Stimulated activated CD4-positive, alpha-beta T cell treated with anti-CD3 and anti-CD28 coated beads, Interleukin-4, amount 100 ng/mL, for 48 hours (primary cell): Measurements from ENCODE around the gene CLSTN2.

Source experiments
- DNase-seq, 2 donors: peaks; one replicate each; pipeline ENCODE4 v3.0.0-alpha.2; 2020; ENCODE audit warnings: low read depth in 2 of 2

The CLSTN2 gene

DNA sequence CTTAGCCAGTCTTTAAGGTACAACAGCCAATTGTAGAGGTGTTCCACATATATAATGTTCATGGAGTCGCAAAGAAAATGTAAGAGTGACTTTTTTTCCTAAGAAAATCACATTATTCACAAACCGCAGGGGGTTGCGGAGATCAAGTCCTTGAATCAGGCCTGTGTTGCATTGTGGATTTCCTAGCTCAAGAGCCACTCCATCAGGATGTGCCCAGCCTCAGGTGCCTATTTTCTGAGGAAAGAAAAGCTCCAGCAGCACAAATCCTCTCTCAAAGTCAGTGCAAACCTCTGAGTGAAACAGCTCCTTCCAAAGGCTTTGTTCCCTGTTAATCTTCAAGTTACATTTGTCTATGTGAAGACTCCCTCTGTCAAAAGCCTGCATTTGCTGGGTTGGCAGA, 349.4 kb downstream of the CLSTN2 start:
- DNase-seq = no peak

DNA sequence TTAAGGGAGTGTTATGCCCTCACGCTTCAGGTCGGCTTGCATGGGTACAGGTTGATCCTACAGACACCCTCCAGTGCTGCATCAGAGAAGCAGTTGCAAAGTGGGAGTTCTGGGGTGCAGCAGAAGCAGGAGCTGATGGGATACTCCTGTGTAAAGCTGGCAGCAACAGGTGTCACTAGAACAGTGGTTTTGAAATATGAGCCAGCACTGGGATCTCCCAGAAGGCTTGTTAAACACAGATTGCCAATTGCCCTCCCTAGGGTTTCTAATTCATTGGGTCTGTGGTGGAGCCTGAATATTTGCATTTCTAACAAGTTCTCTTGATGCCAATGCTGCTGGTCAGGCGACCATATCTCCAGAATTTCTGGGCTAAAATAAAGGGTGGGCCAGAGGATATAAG, 350.4 kb downstream of the CLSTN2 start:
- DNase-seq = no peak

DNA sequence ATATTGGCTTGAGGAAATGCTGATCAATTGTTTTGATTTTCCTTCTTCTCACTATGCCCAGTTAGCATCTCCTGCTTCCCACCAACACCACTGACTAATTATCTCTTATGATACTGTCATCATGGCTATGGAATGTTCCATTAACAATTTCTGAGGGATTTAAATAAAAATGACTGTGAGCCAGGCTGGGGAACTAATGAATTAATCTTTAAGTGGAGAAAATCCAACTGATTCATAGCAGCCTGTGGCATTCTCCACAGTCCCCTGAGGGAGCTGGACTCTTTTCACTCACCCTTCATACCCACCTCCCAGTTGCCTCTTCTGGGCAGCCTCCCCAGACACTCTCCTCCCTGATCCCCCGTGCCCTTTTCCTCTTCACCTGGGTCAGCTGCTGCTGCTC, 353.6 kb downstream of the CLSTN2 start:
- DNase-seq = no peak

DNA sequence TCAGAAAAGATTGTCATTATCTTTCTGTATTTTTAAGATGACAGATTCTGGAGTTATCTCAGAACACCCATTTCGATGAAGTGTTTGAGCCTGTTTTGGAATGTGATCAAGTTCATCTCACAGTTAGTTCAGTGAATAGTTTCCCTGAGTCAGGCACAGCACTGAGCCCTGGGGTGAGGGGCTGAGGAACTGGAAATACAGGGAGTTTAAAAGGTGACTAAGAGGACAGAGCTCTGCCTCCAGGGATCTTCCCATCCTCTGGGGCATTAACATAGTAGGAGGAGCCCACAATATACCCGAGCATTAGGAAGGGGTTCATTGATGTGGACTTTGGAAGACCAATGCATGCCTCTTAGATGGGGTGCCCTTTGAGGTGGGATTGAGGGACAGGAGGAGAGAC, 355.1 kb downstream of the CLSTN2 start:
- no peak for DNase-seq

DNA sequence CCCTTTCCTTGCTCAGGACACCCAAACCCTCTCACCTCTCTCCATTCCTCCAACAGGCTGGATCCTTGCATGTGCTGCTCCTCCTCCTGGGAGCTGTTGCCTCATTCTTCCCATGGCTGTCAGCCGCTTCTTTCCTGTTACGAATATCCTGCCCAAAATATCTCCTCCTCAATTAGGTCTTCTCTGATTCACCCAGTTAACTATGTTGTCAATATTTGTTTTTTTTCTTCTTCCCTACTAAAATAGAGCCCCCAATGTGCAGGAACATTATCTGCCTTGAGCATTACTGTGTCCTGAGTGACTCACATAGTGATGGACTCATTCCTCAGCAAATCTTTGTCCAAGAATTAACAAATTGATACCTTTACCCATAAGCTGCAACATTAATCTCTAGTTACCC, 357.2 kb downstream of the CLSTN2 start:
- DNase-seq = no peak

DNA sequence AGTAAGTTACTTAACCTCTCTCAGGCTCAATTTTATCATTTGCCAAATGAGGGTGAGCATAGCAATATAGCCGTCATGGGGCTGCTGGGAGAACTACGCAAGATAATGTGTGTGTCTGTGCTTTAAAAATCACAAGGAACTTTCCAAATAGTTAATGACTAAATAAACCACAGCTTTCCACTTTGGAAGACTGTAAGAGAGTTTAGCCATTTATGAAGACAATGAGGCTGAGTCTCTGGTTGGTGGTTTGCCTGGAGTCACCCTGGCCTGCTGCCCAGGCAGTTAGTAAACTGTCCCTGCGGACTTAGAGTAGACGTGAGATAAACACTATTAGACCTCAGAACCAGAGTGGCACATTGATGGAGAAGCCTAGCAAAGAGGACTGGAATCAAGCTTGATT, 357.7 kb downstream of the CLSTN2 start:
- DNase-seq = no peak

DNA sequence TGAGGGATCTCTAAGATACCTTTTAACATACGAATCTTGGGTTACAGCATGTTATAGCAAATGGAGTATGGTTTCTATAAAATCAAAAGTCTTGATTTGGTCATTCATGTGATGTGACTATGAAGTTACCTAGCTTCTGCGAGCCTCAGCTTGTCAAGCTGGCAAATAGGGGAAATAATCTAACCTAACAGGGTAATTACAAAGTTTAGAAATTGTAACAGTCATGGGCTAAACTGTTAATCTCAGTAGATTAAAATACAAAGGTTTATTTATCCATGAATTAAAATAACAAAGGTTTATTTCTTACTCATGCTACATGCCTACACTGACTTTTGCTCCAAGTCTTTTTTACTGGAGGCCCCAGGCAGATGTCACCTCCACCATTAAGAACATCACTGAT, 359.1 kb downstream of the CLSTN2 start:
- no peak for DNase-seq

DNA sequence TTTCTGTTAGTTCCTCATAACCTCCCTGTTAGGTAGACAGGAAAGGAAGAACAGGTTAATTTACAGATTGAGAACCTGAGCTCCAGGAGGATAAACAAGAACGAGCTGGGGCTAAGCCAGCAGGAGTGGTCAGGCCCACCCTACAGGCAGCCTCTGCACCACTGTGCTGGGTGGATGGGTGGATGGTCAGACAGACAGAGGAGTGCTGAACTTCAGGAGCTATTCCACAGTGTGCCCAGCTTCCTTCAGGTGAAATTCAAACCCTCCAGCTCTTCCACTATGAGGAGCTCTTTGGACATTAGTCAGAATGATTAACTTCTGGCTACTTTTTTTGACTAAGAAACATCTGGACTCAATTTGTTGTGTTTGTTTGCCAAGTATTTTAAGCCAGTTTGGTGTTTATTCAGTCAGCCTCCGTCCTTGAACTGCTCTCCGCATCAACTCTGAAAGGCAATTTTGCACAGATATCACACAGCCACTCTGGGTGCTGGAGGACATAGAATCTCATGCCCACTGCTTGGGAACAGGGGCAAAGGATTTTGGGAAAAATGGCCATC, 361.9 kb downstream of the CLSTN2 start:
- no peak for DNase-seq

DNA sequence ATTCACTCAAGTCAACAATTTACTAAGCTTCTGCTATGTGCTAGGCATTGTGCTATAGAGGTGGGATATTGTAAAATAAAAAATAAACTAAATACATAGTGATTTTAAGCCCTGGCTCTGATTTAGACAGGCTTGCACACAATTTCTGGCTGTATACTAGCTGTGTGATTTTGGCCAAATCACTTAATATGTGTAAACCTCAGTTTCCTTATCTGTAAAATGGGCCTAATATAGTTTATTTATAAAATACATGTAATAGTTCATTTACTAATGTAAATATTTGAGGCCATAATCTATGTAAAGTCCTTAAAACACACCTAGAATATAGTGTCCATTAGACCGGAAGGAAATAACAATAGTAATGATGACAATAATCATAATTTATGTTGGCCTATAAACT, 363.1 kb downstream of the CLSTN2 start:
- no peak for DNase-seq

DNA sequence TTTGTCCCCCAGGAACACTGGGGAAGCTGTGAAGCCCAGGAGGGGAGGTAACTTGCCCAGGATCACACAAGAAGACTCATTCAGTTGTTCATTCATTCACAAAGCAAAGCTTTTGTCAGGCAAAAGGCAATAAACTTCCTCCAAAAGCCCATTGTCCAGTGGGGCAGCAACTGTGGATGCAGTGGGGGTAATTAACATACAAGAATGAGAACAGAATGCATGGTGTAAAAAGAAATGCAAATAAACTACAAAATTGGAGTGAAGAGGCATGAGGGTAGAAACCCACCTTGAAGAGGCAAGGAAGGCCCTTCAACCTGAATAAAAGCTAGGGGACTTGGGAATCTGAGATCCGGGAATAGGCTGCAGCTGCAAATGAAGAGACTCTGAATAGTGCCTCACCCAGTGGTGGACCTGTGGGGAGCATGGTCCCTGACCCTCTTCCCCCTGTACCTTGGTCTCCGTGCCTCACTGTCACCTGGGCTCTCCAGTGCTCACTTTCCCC, 363.6 kb downstream of the CLSTN2 start:
- DNase-seq = no peak

DNA sequence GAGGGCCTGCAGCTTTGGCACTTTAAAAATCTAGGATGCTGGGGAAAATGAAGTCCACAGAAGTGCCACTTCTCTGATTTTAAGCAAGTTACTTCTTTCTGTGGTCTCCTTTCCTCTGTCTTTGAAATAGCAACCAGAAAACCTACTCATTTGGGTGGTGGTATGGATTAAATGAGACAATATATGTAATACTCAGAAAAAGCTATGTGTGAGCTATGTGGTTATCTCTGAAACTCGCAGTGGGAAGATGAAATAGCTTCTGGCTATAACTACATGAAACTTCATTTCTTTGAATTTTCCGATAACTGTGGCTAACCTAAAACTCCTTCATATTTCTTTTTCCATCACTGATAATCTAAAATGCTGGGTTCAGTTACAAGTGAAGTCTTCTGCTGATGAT, 368.9 kb downstream of the CLSTN2 start:
- no peak for DNase-seq

DNA sequence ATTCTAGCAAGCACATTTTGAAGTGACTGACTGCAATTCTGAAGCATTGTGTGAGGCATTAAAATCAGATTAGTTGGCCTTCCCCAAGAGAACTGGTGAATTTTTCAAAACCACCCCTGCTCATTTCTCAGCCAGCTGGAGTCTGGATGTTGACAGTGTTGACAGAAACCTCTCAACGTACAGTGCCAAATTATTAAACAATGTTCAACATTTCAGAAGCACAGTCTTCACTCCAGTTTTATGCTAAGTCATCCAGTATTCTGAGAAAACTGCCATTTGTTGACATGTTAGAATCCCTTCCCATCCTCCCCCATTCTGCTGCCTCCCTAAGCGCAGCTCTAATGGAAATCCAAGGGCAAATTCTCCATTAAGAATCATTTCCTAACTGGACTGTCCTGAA, 373.6 kb downstream of the CLSTN2 start:
- DNase-seq = no peak

DNA sequence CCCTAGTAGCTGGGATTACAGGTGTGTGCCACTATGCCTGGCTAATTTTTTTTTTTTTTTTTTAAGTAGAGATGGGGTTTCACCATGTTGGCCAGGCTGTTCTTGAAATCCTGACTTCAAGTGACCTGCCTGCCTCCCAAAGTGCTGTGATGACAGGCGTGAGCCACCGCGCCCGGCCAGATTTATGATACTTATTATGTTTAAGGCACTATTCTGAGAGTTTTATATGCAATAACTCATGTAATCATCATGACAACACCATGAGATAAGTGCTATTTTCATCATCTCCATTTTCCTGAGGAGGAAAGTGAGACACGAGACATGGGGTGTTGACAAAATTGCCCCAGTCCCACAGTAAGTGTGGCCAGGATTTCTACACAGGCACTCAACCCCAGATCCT, 376.4 kb downstream of the CLSTN2 start:
- DNase-seq = no peak

DNA sequence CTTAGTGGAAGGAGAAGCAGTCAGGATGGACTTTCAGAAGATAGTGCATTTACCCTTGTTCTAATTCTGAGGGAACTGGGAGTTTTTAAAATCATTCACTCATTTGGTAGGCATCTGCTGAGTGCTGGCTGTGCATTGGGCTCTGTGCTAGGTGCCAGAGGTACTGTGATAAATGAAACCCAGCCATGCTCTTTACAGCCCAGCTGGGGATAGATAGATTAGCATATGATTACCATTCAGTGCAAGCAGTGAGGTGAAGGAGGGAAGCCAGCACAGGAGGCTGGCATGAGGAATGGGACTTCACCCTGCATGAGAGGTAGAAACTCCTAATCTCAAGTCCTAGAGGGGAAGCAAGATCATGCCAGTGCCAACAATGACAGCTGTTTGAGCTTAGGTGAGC, 381.0 kb downstream of the CLSTN2 start:
- DNase-seq = no peak

DNA sequence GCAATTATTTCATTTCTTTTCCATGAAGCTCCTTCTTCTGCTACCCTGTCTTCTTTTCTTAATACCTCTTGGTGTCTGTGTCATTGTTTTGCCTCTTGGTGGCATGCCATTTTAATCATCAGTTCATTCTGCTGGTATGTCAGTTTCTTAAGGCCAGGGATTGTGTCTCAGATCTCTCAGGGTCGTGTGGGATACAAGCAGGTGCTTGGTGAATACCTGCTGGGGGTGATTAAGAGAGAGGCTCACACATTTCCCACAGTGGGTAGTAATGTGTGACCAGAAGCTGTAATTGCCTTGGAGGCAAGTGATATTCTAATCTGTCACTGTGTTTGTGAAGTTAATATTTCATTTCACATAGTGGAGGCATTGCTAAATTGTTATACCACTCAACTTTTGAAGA, 381.5 kb downstream of the CLSTN2 start:
- no peak for DNase-seq

DNA sequence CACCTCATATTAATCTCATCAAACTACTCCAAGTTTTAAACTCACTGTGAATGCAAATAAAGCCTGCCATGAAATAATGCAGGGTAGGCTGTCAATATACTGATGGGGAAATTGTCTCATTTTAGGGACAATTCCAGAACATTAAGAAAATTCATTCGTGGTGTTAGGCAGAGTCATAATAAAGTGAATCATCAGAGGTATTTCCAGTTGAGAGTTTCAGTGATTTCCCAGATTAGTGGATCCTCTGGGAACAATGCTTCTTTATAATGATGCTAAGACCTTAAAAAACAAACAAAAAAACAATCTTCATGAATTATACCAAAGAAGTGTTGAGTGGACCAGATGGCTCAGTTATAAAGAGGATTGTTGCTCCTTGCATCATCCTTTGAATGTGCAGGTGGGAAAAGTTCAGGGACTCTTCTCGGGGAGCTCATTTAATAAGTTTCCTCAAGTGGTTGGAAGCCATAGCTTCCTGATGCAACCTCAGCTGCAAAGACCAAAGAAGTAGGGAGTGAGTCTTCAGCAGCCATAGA, 381.9 kb downstream of the CLSTN2 start:
- DNase-seq = no peak

DNA sequence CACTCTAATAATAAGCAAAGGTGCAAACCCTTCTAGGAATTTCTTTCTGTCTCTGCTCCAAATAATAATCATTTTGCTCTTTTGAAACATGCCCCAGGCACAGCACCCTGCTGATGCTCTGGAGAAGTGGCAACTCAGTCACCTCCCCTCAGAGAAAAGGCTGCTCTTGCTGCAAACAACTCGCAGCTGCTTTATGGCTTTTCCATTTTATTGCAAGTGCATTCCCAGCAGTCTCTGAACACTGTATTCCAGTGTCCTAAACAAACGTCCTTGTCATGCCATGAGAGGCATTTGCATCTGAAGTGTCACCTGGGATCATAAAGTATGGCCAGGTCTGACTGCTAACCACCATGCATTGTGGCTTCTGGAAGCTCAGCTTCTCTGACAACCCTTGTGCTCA, 384.8 kb downstream of the CLSTN2 start:
- no peak for DNase-seq

DNA sequence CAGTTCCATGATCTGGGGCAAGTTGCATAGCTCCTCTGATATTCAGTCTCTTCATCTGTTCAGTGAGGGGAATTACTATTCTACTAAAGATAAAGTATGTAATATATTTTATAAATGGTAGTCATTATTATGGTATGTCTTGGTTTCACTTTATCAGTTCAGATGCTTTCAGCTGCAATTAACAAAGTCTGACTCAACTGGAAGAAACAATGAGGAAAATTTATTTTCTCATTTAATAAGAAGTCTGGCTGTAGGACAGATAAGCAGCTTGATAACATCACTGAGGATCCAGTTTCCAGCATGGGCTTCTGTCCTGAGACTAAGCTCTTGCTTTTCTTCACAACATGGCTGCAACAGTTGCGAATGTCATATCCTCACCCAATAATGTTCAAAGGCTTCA, 388.6 kb downstream of the CLSTN2 start:
- no peak for DNase-seq

DNA sequence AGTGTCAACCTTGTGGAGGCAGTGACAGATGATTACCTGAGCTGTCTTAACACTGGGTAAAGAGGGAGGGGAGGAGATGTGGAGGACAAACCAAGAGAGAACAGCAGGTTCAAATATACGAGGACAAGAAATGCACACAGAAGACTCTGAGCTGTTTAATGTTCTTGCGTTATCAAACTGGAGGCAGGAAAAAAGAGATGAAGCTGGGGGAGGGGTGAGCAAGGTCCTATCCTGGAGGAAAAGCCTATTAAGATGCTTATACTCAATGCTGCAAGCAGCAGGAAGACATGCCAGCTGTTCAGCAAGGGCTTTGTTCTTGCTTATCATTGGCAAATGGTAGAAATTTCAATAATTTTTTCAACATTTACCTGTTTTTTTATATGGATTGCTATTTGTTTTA, 397.1 kb downstream of the CLSTN2 start:
- no peak for DNase-seq

DNA sequence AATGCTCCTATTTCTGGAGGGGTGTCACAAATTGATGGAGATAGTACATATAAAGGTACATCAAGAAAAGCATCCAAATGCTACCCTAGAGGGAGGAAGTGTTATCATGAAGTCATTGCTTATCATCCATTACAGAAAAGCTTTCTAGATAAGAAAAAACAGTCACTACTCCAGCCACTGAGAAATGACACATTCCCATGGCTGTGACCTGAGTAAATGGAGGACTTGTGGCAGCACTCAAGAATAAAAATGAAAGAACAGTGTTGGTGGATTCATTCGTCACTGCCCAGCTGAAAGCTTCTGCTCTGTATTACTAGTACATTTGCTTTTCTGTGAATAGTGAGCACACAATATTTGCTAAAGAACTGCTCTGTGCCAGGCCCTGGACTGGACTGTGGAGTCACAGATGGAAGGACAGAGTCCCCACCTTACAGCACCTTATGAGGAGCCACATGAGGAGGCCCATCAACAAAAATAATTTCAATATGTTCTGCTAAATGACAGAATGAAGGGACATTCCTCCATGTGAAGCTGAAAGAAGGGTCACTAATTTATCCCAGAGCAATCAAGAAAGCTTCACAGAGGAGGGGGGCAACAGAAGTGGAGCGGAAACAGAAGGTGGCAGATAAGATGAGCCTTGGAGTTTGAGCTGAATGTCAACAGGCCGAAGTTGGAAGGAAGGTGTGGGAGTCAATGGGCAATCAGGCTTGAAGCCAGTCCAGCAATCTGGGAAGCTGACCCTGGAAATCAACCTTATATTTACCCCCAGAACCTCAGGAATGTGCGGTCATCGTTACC, 399.3 kb downstream of the CLSTN2 start:
- DNase-seq = no peak

DNA sequence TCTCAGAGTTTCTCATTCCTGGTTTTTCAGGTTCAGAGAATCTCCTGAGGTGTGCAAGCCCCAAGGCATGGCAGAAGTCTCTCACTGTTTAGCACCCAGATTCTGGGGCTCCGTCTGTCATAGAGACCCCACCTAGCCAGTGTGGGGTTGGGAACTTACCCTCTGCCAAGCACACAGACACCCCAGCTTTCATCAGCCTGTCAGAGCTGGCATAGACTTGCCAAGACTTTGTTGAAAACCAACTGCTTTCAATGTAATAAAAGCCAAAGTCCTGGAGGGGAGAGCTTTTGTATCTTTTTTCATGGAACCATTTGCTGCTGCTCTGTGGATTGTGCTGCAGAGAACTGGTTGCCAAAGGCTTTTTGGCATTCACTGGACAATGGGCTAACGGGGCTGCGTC, 401.5 kb downstream of the CLSTN2 start:
- DNase-seq = no peak

DNA sequence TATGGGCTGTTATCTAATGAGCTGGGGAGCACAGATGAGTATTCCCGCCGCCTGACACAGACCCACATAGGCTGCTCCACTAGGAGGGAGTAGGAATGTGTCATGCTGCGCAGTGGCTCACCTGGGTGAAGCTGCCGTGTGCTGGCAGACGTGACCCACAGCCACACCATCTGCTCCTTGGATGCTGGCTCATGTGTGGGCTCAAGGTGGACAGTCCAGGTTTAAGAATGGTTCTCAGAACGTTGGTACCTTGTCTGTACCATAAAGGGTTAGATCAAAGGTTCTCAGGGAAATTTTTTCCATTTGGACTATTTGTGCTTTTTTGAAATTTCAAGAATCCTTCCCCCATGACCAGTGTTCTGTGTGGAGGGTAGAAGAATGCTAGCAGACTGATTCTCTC, 403.9 kb downstream of the CLSTN2 start:
- no peak for DNase-seq

DNA sequence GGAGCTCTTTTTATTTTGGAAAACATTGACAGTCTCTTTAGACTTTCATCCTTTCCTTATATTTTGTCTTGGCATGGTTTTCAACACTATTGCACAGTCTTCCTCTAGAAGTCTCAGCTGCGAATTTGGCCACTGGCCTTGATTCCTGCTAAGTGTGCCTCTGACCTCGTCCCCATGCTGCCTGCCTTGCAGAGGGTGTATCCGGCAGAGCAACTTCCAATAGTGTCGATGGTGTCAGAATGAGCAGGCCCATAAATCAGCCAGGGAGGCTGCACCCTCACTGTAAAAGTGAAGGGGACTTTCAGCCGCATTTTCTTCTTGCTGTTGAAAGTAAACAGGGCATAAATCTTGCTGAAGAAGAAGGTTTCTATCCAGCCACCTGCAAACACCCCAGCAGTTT, 406.2 kb downstream of the CLSTN2 start:
- no peak for DNase-seq
